ENCODE results near the gene SYCP2L. TPM values are rescaled to one million over a fixed set of nuclear protein-coding genes. Genes with fewer than 3 reads are reported as not detected.

SYCP2L gene
- total and polyA plus RNA-seq, 2 of the 8 experiments (the other 6 are each of a cell fraction or from before 2014, with no cell fraction given) = 1.7 to 4.2 TPM

DNA sequence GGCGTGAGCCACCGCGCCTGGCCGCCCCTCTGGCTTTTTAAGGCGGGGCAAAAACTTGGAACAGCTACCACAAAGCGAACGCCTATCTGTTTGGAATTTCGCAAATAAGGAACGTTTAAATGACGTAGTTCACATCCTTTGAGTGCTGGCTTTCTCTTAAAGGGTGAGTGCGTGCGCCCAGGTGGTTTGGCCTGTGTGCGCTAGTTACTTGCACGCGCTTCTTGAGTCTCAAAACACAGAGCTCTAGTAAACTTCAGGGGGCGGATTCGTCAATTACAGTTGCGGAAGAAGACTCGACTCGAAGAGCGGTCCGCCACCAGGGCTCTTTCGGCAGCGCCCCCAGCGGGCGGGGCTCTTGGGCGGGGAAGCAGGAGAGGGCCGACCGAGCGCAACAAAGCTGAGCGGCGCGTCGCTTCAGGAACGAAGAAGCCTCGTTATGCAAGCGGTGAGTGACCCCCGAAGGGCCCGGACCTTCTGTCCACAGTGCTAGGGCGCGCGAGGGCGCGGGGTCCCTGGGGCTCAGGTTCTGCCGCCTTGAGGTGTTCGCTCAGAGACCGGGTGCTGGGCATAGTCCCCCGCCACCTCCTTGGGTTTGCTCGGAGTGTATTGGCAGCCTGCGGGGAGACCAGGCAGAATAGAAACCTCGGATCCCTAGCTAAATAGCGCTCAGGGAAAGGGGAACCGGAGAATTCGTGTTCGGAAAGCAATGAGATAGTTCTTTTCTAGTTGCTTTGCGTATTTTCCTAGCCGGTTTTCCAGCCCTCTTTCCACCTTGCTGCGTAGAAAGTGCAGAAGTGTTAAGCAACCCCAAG lies at the start of gene SYCP2L (continued):
- TF ChIP-seq ASH2L (IDR thresholded peaks at IDR 0.05; ENCODE audit: low read length) (peak; percentile 87), TAF1 (IDR thresholded peaks at IDR 0.05; ENCODE audit: low read depth, low read length) (peak; percentile 47), ZNF274 (IDR thresholded peaks at IDR 0.05; ENCODE audit: borderline replicate concordance, extremely low read depth, low read length) (no peak), FOSL1 (IDR thresholded peaks at IDR 0.05; ENCODE audit: insufficient read depth, low read depth, low read length) (no peak), SP4 (IDR thresholded peaks at IDR 0.05; ENCODE audit: low read length) (0 out of 2 replicates have a peak, but pooled peaks have one; percentile 54), CEBPB (IDR thresholded peaks at IDR 0.05; ENCODE audit: low read depth, low read length) (peak; percentile 67; the same call in 1 of the 2 replicates), KDM4A (IDR thresholded peaks at IDR 0.05; ENCODE audit: low read depth, low read length, severe bottlenecking) (peak; percentile 68), SRF (IDR thresholded peaks at IDR 0.05; ENCODE audit: low read depth, low read length) (no peak)
- TF ChIP-seq, protein P1, sequence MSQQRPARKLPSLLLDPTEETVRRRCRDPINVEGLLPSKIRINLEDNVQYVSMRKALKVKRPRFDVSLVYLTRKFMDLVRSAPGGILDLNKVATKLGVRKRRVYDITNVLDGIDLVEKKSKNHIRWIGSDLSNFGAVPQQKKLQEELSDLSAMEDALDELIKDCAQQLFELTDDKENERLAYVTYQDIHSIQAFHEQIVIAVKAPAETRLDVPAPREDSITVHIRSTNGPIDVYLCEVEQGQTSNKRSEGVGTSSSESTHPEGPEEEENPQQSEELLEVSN (IDR thresholded peaks at IDR 0.05) = peak; percentile 44
- TF ChIP-seq, protein P2, sequence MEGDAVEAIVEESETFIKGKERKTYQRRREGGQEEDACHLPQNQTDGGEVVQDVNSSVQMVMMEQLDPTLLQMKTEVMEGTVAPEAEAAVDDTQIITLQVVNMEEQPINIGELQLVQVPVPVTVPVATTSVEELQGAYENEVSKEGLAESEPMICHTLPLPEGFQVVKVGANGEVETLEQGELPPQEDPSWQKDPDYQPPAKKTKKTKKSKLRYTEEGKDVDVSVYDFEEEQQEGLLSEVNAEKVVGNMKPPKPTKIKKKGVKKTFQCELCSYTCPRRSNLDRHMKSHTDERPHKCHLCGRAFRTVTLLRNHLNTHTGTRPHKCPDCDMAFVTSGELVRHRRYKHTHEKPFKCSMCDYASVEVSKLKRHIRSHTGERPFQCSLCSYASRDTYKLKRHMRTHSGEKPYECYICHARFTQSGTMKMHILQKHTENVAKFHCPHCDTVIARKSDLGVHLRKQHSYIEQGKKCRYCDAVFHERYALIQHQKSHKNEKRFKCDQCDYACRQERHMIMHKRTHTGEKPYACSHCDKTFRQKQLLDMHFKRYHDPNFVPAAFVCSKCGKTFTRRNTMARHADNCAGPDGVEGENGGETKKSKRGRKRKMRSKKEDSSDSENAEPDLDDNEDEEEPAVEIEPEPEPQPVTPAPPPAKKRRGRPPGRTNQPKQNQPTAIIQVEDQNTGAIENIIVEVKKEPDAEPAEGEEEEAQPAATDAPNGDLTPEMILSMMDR (IDR thresholded peaks at IDR 0.05; ENCODE audit: control extremely low read depth in 1 of 3, insufficient read depth in 1 of 3, low read depth in 1 of 3, low read length in 3 of 3) = peak; percentile 44 to 69 (median 55)
- TF ChIP-seq, protein P3, sequence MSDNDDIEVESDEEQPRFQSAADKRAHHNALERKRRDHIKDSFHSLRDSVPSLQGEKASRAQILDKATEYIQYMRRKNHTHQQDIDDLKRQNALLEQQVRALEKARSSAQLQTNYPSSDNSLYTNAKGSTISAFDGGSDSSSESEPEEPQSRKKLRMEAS (IDR thresholded peaks at IDR 0.05) = peak; percentile 75
- TF ChIP-seq, protein P4, sequence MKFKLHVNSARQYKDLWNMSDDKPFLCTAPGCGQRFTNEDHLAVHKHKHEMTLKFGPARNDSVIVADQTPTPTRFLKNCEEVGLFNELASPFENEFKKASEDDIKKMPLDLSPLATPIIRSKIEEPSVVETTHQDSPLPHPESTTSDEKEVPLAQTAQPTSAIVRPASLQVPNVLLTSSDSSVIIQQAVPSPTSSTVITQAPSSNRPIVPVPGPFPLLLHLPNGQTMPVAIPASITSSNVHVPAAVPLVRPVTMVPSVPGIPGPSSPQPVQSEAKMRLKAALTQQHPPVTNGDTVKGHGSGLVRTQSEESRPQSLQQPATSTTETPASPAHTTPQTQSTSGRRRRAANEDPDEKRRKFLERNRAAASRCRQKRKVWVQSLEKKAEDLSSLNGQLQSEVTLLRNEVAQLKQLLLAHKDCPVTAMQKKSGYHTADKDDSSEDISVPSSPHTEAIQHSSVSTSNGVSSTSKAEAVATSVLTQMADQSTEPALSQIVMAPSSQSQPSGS (IDR thresholded peaks at IDR 0.05; ENCODE audit: low read length) = 0 out of 2 replicates have a peak, but pooled peaks have one; percentile 40
